IMR-90 (cell line): Measurements from ENCODE around the gene STK33.

ENCODE experiments used
- CTCF ChIP-seq: conservative IDR thresholded peaks from 2 replicates; pipeline ENCODE4 v1.5.1; 2012; ENCODE audit warnings: mild to moderate bottlenecking, low read depth, low read length, improper control_type of control experiment
- MAZ ChIP-seq: IDR thresholded peaks from 2 replicates; pipeline ENCODE4 v1.6.1; 2012; ENCODE audit warnings: low read depth, mild to moderate bottlenecking, low read length, improper control_type of control experiment, moderate library complexity, borderline replicate concordance
- MXI1 ChIP-seq: IDR thresholded peaks from 2 replicates; pipeline ENCODE4 v1.6.1; 2012; ENCODE audit warnings: low read depth, mild to moderate bottlenecking, low read length, moderate library complexity, borderline replicate concordance
- POLR2A ChIP-seq: IDR thresholded peaks from 2 replicates; pipeline ENCODE4 v1.6.1; 2012; ENCODE audit warnings: mild to moderate bottlenecking, low read depth, low read length

GRCh38 chr11:8587915-8588314 is 6.1 kb downstream of the STK33 start:
- TF ChIP-seq MAZ, result no peak
- no peak for TF ChIP-seq CTCF
- TF ChIP-seq MXI1, result no peak
- TF ChIP-seq POLR2A, result no peak
